HT1080 (cell line): ENCODE results near the gene MADCAM1. TPM values are rescaled to one million over a fixed set of nuclear protein-coding genes. Genes with fewer than 3 reads are reported as not detected.
"Not testable (repeated sequence)": the region's sequence is repeated elsewhere in the genome, so short reads cannot be mapped to it uniquely, and the experiment has no call there.

Experiments
- DNase-seq: peaks from one replicate; pipeline ENCODE4 v3.0.0-alpha.2; 2015; ENCODE audit warnings: low read depth
- total RNA-seq: library from RNA; depleted of rRNA; stranded (reverse); fragments of >200 nt; shearing (Covaris generic); gene quantifications from 2 replicates; pipeline ENCODE4 v1.2.3, GENCODE V29; 2014

Gene MADCAM1
- total RNA-seq, 1 experiment from 2014 or later: not detected

DNA sequence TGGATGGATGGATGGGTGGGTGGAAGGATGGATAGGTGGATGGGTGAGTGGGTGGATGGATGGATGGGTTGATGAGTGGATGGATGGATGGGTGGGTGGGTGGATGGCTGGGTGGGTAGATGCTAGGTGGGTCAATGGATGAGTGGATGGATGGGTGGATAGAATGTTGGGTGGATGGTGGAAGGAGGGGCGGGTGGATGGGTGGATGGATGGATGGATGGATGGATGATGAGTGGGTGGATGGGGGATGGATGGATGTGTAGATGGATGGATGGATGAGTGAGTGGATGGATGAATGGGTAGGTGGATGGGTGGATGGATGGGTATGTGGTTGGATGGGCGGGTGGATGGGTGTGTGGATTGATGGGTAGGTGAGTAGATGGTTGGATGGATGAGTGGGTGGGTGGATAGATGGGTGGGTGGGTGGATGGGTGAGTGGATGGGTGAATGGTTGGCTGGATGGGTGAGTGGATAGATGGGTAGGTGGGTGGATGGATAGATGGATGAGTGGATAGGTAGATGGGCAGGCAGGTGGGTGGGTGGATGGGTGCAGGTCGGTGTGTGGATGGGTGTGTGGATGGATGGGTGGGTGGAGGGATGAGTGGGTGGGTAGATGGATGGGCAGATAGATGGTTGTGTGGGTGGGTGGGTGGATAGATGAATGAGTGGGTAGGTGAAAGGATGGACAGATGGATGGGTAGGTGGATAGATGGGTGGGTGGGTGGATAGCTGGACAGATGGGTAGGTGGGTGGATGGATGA is 31.1 kb upstream of the MADCAM1 start:
- no peak for DNase-seq

DNA sequence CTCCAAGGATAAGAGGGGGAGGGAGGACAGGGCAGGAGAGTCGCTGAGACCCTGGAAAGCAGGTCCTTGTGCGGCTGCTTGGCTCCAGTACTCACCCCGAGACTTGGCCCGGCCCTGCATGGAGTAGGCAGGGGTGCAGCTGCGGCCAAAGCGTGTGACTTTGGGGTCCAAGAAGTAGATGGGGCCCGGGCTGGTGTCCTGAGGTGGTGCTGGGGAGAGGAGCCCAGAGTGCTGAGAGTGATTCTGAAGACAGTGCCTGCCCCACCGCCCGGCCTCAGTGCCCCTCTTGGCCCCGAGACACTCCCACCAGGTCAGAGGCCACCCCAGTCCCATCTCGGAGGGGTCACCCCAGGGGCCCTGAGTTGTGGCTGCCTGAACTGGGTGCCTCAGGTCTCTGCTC is 28.7 kb upstream of the MADCAM1 start:
- no peak for DNase-seq

DNA sequence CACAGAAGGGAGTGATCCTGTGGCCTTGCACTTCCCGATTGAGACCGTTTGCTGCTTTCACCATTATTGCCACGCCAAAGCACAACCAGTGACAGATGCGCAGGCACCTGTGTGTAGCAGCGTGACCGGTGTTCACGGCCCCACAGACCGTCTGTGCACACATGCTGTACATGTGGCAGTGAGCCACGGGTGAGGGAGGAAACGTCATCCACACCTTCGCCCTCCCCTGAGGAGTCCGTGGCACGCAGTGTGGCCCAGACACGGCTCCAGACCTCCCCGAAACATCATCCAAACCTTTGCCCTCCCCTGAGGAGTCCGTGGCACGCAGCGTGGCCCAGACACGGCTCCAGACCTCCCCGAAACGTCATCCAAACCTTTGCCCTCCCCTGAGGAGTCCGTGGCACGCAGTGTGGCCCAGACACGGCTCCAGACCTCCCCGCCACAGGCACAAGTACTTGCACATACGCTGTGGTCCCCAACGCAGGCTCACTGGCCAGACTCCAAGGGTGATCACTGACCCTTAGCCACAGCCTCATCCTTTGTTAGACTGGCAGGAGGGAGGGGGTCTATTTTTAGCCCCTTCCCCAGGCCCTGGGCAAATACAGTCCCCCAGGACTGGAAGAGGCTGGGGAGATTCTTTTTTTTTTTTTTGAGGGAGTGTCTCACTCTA is 27.6 kb upstream of the MADCAM1 start:
- DNase-seq: no peak

DNA sequence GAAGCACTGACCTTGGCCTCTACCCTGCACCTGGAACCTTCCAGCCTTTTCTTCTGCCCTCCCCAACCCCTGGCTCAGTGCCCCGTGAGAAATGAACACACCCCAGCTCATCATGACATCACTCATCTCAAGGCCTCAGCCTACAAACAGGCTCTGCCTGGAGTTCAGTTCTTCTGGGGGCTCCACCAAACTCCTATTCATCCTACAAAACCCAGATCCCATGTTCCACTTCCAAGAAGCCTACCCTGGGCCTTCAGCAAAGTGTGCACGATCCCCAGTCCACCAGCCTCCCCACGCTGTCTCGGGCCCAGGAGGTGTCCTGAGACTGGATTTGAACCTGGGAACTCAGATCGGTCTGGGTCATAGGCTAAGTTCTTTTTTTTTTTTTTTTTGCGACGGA is 26.5 kb upstream of the MADCAM1 start:
- DNase-seq: no peak

DNA sequence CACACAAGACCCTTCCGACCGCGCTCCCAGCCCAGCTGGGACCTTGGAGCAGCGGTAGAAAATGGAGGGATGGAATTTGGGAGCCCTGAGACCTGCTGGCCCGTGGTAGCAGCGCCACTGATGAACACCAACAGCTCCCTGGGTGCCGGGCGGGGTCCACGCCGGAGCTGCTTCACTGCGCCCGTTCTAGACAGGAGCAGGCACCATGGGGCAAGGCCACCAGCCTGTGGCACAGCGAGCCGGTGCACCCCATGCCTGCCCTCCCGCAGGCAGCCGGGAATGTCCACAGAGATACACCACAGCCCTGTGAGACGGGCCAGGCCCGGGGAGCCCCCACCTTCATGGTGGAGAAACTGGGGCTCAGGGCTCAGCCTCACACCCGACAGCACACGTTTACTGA is 25.6 kb upstream of the MADCAM1 start:
- DNase-seq: no peak

DNA sequence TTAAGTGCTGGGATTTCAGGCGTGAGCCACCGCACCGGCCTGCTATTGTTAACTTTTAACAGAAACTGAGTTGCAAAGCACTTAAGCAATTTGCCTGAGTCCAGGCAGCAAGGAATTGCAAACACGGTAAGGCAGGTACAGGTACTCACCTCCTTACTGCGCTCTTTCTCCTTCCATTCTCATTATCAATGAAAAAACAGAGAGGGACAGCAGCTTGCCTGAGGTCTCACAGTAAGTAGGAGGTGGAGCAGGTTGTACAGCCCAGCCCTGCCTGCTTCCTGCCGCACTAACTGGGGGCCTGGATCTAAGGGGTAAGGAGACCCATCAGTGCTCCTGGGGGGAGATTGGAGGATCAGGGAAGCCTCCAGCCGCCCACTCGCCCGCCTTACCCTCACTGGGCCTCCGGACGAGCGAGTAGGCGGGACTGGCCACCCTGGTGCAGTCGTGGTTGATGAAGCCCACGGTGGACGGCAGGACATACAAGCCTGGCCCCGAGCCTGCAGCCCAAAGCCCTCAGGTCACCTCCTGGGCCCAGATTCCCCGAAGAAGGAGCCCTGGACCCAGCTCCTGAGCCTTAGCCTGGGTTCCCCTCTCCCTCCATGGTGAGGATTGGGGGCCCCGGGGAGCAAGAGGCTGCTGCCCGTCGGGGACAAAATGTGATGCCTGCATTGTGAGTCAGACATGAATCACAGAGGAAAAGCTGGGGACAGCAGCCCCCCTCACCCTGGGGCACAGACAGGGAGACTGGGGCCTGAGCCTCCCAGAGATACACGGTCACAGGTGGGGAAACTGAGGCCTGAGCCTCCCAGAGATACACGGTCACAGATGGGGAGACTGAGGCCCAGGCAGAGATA is 24.1 kb upstream of the MADCAM1 start:
- DNase-seq: no peak

DNA sequence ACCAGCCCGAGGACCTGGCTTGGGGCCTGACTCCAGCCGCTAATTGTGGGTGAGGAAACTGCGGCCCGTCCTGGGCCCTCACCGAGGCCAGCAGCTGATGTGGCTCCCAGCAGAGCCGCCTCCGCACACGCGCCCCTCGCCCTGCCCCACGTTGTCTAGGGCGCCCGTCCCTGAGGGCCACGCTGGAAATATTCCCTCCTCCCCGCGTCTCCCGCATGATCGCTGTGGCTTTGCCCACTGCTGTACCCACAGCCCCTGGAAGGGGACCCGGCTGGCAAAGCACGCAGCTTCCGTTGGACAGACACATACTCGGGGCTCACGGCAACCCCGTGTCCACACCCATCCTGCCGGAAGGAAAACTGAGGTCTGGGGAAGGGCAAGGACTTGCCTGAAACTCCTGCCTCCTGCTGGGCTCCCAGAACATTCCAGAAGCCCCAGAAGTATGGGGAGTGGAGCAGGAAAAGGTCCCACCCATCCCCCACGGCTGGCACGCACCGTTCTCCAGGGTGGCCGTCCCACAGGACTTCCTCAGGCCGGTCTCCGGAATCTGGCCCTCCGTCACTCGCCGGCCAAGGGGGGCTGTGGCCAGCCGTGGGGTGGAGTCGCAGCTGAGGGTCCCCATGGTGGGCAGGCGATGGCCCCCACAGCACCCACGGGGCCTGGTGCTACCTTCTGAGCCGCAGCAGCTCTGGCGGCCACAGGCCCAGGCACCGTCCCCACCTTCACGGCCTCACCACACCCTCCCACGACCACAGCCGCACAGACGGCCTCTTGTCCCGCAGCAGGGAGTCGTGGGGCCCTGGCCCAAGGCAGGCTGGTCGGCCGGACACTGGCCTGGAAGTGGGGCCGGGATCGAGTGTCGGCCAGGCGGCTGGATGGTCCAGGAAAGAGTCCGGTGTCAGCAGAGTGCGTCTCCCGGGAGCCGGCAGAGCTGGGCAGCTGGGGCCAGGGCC is 21.9 kb upstream of the MADCAM1 start:
- DNase-seq: no peak

DNA sequence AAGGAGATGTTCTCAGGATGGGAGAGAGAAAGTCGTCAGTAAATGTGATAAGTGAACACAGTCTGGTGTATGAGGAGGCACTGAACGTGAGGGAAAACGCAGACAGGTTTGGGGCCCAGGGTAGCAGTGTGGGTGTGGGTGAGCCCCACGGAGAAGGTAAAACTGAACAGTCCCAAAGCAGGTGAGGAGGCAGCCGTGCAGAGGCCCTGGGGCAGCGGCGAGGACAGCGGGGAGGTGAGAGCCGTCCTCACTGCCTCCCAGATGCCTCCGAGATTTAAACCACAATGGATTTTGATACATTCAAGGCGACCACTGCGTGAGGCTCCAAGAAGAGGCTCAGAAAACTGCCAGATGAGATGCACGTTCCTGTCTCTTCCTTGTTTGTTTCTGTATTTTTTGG is 20.9 kb upstream of the MADCAM1 start:
- DNase-seq: no peak

DNA sequence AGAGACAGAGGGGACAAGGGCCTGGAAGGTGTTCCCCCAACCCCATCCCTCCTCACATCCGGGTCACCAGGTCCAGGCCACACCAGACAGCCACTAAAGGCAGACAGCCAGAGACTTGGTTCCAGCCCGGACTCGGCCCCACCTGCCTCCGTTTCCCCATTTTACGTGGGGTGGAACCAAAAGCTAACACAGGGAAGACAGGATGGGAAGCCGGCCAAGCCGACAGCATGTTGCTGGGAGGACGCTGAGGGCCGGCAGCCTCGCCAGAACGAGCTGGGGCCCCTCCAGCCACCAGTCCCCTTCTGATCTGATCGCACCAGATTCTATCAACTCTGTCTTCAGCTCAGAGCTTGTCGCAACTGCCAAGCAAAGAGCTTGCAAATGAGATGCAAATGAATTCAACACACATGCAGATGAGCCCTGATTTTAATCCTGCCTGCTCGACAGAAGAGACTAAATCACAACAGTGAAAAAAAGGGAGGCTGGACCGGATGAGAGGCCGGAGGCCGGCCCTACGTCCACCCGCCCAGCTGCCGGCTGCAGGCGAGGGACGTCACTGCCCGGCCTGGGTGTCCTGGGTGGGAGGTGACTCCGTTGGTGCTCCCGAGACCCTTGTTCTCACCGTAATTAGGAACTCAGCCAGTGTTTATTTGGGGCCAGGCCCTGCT is 17.9 kb upstream of the MADCAM1 start:
- no peak for DNase-seq

DNA sequence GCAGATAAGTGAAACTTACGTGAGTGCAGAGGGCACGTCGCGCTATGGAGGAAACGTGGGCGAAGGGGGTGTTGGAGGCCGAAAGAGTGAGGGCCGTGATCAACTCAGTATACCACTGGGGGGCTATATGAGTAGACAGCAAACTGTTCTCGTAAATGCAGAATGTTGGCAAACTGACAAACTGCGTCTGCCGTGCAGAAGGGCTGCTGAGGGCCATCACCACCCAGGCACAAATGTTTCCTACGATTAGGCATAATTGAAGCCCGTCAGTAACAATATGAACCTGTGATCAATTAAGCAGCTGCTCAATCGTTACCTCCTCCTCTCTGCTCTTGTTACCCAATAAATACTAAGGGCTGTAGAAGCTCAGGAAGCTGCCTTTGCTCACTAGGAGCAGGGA is 17.3 kb upstream of the MADCAM1 start:
- DNase-seq: no peak

DNA sequence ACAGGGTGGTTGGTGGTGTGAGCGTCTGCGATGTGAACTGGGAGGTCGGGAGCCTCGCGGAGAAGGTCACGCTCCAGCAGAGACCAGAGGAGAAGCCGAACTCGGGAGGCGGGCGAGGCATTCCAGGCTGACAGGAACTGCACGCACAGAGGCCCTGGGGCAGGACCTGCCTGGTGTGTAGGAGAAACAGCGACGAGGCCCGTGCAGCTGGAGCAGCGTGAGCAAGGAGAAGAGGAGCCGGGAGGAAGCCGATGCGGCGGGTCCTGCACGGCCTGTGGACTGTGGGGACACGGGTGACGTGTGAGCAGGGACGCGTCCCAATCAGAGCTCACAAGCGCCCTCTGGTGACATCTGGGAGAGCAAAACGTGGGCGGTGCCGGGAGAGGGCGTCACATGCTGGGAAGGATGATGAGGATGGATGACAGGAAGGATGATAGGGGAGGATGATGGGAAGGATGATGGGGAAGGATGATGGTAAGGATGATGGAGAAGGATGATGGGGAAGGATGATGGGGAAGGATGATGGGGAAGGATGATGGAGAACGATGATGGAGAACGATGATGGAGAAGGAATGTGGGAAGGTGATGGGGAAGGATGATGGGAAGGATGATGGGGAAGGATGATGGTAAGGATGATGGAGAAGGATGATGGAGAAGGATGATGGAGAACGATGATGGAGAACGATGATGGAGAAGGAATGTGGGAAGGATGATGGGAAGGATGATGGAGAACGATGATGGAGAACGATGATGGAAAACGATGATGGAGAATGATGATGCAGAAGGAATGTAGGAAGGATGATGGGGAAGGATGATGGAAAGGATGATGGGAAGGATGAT is 16.1 kb upstream of the MADCAM1 start:
- DNase-seq: no peak

DNA sequence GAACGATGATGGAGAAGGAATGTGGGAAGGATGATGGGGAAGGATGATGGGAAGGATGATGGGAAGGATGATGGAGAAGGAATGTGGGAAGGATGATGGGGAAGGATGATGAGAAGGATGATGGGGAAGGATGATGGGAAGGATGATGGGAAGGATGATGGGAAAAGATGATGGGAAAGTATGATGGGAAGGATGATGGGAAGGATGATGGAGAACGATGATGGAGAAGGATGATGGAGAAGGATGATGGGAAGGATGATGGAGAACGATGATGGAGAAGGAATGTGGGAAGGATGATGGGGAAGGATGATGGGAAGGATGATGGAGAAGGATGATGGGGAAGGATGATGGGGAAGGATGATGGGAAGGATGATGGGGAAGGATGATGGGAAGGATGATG is 15.2 kb upstream of the MADCAM1 start:
- DNase-seq: not testable (repeated sequence)

DNA sequence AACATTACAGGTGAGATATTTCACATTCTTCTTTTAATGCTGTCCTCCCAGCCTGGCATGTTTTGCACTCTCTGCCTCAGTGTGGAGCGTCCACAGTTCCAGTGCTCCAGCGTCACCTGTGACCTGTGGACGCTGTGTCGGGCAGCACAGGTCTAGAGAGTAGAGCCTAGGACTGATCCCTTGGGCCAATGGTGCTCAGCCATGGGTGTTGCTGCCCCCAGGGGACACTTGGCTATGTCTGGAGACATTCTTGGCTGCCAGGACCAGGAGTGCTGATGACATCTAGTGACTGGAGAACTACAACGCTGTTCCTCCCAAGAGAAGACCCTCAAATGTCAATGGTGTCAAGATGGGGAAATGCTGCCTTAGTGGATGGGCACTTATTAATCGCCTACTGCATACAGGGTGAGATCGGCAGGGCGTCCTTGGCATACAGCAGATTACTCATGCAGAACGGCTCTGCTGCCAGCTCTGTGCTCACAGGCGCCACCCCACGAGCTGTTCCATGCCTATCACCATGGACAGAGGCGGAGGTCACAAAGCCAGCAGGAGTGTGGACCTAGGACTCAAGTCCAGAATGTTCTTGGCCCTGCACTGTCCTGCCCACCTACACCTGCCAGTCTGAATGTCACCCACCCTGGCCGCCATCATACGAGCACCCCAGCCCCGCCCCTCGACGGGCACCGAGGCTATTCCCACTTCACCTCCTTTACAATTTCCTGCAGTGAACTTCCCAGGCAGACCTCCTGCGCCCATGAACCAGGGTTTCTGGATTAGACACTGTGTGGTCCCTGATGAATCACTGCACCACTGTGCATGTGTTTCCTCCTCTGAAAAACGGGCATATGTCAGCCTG is 13.9 kb upstream of the MADCAM1 start:
- no peak for DNase-seq

DNA sequence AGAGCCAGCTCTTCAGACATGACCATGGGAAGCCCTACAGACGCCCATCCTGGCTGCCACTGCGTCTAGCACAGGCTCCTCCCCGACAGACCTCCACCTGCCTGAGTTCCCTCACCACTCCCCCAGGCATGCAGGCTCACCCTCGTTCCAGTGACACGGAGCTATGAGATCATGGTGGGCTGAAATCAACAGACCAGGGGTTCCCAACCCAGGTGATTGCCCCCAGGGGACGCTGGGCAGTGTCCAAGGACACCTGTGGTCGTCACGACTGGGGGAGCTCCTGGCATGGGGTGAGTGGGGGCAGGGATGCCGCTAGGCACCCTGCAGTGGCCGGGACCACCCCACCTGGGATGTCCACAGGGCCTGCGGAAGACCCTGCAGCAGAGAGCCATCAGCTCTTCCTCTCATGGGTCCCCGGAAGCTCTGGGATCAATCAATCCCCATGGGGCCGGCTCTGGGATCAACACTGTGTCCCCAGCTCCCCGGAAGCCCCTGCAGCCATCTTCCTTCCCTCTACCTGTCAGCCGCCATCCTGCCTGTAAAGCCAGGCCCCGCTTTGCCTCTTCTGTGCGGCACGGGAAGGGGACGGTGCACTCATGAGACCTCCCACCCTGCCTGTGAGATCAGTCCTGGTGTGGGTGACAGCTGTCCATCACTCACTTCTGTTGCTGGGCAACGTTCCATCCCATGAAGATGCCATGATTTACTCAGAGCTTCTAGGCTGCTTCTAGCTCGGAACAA is 12.8 kb upstream of the MADCAM1 start:
- no peak for DNase-seq

DNA sequence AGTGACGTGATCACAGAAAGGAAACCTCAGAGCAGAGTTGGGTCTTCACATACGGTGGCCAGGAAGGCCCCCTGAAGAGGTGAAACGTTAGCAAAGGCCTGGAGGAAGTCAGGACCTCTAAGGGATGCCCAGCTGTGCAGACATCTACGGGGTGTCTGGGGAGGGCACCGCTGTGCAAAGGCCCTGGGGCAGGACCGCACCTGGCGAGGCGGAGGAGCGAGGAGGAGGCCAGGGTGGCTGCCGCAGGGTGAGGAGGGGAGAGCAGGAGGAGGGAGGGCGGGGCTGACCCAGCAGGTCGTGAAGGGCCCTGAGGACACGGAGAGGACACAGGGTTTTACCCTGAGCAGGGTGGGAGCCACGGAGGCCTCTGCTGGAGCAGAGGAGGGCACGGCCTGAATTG is 11.8 kb upstream of the MADCAM1 start:
- DNase-seq: no peak

DNA sequence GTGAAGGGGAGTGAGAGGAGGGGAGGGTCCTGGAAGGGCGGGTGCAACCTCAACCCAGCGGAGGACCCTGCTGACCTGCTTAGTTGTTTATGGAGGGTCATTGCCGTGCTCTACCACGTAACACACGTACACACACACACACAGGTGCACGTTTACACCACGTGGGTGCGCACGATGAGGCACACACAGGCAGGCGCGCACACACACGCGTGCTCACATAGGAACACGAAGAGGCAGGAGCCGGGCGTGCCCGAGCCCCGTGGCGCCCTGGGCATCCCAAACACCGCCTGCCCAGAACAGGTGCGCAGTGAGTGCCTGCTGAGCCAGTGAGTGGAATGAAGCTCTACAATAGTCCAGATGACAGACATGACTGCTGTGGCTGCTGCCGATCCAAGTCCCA is 11.2 kb upstream of the MADCAM1 start:
- no peak for DNase-seq

DNA sequence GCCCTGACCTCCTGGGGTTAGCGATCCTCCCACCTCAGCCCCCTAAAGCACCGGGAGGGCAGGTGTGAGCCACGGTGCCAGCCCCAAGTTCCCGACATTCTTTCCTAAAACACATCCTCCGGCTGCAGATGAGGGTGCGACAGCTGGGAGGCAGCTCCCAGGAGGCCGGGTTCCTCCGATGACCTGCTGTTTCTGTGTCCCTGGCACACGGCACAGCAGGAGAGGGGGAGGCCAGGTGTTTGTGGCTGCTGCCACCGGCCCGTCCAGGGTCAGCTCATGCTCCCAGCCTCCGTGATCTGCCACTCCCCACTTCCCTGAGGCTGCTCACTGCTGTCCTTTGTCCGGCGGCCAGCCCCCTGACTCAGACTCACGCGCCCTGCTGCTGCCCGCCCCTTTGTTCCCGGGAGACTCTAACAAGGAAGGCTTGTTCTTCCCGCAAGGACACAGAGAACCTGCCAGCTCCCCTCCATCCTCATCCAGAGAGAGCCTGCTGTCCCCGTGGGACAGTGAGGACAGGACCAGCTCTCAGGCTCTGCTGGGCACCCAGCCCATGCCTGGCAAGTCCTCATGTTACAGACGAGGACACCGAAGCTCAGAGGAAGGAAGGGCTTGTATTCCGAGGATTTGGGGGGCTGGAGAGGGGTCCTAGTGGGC is 10.6 kb upstream of the MADCAM1 start:
- DNase-seq: no peak
